Ishikawa (cell line): ENCODE measurements around the gene ZNF423.

ENCODE experiments used
- CEBPB ChIP-seq: IDR thresholded peaks from 2 replicates; pipeline ENCODE4 v1.6.1; 2012
- CREB1 ChIP-seq: IDR thresholded peaks from 2 replicates; pipeline ENCODE4 v1.6.1; 2012; ENCODE audit warnings: low read depth
- EGR1 ChIP-seq: IDR thresholded peaks from 2 replicates; pipeline ENCODE4 v1.6.1; 2012
- EP300 ChIP-seq: IDR thresholded peaks from 2 replicates; pipeline ENCODE4 v1.6.1; 2012; ENCODE audit warnings: borderline replicate concordance
- FOXM1 ChIP-seq: IDR thresholded peaks from 2 replicates; pipeline ENCODE4 v1.6.1; 2012; ENCODE audit warnings: low read depth, borderline replicate concordance
- NFIC ChIP-seq: IDR thresholded peaks from 2 replicates; pipeline ENCODE4 v1.6.1; 2012
- RAD21 ChIP-seq: IDR thresholded peaks from 2 replicates; pipeline ENCODE4 v1.6.1; 2012; ENCODE audit warnings: low read depth
- REST ChIP-seq: IDR thresholded peaks from 2 replicates; pipeline ENCODE4 v1.6.1; 2012; ENCODE audit warnings: low read depth, mild to moderate bottlenecking
- TAF1 ChIP-seq: IDR thresholded peaks from 2 replicates; pipeline ENCODE4 v1.6.1; 2012; ENCODE audit warnings: low read depth, mild to moderate bottlenecking
- TCF12 ChIP-seq: IDR thresholded peaks from 2 replicates; pipeline ENCODE4 v1.6.1; 2012; ENCODE audit warnings: low read depth
- TEAD4 ChIP-seq: IDR thresholded peaks from 2 replicates; pipeline ENCODE4 v1.6.1; 2012
- USF1 ChIP-seq: IDR thresholded peaks from 2 replicates; pipeline ENCODE4 v1.6.1; 2012
- YY1 ChIP-seq: IDR thresholded peaks from 2 replicates; pipeline ENCODE4 v1.6.1; 2012; ENCODE audit warnings: low read depth
- ZBTB7A ChIP-seq: IDR thresholded peaks from 2 replicates; pipeline ENCODE4 v1.6.1; 2012; ENCODE audit warnings: low read depth
- TF ChIP-seq, protein P1 (sequence below): IDR thresholded peaks from 2 replicates; pipeline ENCODE4 v1.6.1; 2012

ZNF423 gene

GRCh38 chr16:49453021-49453420 is 402.9 kb downstream of the ZNF423 start:
- TF ChIP-seq EGR1, result no peak

DNA sequence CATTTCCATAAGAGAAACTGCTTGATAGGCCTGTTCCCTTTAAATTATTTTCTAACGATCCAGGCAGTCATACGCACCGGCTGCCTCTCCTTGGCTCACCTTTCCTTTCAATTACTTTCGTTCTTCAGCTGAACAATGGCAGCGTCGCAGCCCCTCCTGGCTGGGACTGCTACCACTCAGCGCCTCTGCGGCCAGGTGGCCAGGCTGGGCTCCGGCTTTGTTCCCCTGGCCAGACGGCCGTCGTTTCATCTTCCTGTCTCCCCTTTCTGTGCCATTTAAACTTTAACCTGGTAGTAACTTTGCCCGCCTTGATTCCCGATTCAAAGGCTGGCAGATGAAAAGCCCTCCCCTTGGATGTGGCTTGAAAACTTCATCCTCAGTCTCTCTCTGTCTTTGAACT is 403.3 kb downstream of the ZNF423 start:
- TF ChIP-seq CEBPB, result no peak
- no peak for TF ChIP-seq CREB1
- no peak for TF ChIP-seq REST
- TF ChIP-seq, protein P1, sequence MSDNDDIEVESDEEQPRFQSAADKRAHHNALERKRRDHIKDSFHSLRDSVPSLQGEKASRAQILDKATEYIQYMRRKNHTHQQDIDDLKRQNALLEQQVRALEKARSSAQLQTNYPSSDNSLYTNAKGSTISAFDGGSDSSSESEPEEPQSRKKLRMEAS, result no peak
- TF ChIP-seq TAF1, result no peak
- no peak for TF ChIP-seq RAD21
- TF ChIP-seq YY1, result no peak
- no peak for TF ChIP-seq TEAD4
- no peak for TF ChIP-seq EGR1
- no peak for TF ChIP-seq TCF12
- TF ChIP-seq ZBTB7A, result no peak
- no peak for TF ChIP-seq USF1
- no peak for TF ChIP-seq EP300
- no peak for TF ChIP-seq NFIC
- no peak for TF ChIP-seq FOXM1

DNA sequence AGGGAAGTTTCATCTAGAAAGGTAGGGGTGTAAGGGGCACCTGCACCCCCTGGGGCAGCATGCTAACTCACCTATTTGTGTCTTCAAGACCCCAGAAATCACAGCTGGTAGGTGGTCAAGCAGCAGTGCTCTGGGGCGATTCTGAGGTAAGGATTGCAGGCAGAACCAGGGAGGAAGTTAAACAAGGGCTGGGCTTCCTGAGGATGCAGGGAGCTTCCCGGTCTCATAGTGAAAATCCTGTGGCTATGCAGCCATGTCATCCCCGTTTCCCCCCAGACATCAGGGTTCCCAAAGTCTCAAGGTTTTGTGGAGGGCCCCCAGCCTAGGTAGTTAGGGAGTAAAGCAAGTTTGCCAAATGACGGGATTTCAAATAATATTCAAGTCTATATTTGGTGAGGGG is 403.8 kb downstream of the ZNF423 start:
- TF ChIP-seq CREB1 (no peak), FOXM1 (no peak), EGR1 (no peak), TCF12 (no peak), EP300 (no peak), ZBTB7A (no peak)
- TF ChIP-seq, protein P1, result no peak

DNA sequence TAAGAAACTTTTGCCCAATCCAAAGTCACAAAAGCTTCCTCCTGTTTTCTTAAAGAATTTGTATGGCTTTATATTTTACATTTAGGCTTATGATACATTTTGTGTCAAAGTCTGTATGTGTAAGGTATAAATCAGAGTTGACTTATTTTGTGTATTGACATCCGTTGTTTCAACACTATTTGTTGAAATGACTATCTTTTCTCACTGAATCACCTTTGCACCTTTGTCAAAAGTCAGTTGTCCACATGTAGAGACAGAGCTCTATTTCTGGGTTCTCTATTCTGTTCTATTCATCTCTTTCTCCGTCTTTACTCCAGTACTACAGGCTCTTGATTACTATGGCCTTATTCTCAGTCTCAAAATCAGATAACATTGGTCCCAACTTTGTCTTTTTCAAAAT is 409.1 kb downstream of the ZNF423 start:
- no peak for TF ChIP-seq RAD21

DNA sequence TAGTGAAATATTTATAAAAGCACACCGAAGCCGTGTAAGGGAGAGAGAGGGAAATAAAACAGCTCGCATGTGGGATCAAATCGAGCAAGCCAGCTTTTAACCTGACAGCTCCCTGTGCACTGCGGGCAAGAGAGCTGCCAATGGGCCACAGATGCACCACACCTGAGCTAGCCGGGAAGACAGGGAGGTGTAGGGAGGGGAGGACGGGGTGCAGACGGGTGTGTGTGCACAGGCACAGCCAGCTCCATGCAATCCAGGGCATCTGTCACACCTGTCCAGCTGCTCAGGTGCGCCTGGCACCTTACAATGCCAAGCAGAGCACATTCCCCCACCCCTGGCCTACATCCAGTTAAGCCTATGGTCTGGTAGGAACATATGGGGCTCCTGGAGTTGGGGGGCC is 412.3 kb downstream of the ZNF423 start:
- TF ChIP-seq FOXM1 (no peak), EP300 (no peak), ZBTB7A (no peak), TEAD4 (no peak), TAF1 (no peak), YY1 (no peak), CEBPB (no peak), CREB1 (no peak), NFIC (no peak), TCF12 (no peak), RAD21 (no peak), REST (no peak), EGR1 (no peak), USF1 (no peak)
- TF ChIP-seq, protein P1, result no peak

DNA sequence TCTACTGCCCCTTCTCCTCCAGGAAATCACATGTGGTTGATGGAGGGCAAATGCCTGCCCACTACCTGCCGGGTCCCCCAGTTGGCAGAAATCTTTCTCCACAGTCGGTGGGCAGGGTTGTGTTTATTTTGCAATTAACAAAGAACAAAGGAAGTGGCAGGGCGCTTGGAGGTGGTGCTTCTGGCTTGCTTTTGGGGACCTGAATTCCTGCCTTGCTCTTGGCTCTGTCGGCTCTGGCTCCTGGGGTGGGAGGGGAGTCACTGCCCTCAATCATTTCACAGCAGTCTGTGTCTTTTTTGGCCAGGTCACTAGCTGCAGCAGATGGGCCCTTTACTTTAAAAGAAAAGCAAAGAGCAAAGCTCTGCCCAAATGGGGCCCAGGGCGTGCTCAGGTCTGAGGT is 413.1 kb downstream of the ZNF423 start:
- TF ChIP-seq TCF12 (no peak), CREB1 (no peak), TAF1 (no peak), USF1 (no peak)
- TF ChIP-seq, protein P1, result no peak
